H1 (cell line): Measurements from ENCODE around the gene DMBT1. TPM values are rescaled to one million over a fixed set of nuclear protein-coding genes. Genes with fewer than 3 reads are reported as not detected.

Experiments
- CTCF ChIA-PET: fragments of 300-600 bp; sonication (Branson Sonifier 250); formaldehyde crosslinking; loops from one replicate; lab custom pipeline; 2021; ENCODE audit not compliant: partially characterized antibody; lab: Charles Lee
- POLR2A ChIA-PET: fragments of 300-600 bp; sonication (Branson Sonifier 250); formaldehyde crosslinking; loops from one replicate; lab custom pipeline; 2021; ENCODE audit warnings: inconsistent platforms; ENCODE audit not compliant: partially characterized antibody; lab: Charles Lee
- DNase-seq, 2 experiments: peaks; one replicate each; pipeline versions ENCODE4 v3.0.0 to v3.0.0-alpha.2; 2010 to 2022; ENCODE audit warnings: low spot score in 2 of 2, low read depth in 1 of 2, mixed read lengths in 1 of 2
- FAIRE-seq: peaks from 2 replicates; lab custom pipeline; 2011; peaks lifted over from hg19 to GRCh38; lab: Jason Lieb, UNC
- H2AFZ ChIP-seq: 2 replicates; pipeline ENCODE4 v1.8.1; 2012; ENCODE audit warnings: low read length, inconsistent platforms
- H2AK5ac ChIP-seq: 2 replicates; pipeline ENCODE4 v1.6.1; 2013; ENCODE audit warnings: low read depth, low read length
- H2BK120ac ChIP-seq: replicated peaks from 2 replicates; pipeline ENCODE3; 2013; ENCODE audit warnings: low read depth, low read length, inconsistent platforms
- H2BK12ac ChIP-seq: 2 replicates; pipeline ENCODE4 v1.6.1; 2013; ENCODE audit warnings: low read depth, low read length
- H2BK15ac ChIP-seq: 2 replicates; pipeline ENCODE4 v1.6.1; 2013; ENCODE audit warnings: low read length
- H2BK20ac ChIP-seq: 2 replicates; pipeline ENCODE4 v1.6.1; 2013; ENCODE audit warnings: low read length
- H2BK5ac ChIP-seq: 2 replicates; pipeline ENCODE4 v1.6.1; 2013; ENCODE audit warnings: low read depth, low read length
- H3K14ac ChIP-seq: 2 replicates; pipeline ENCODE4 v1.6.1; 2013; ENCODE audit warnings: inconsistent platforms; ENCODE audit not compliant: insufficient read length
- H3K18ac ChIP-seq: 2 replicates; pipeline ENCODE4 v1.6.1; 2013; ENCODE audit warnings: low read length; ENCODE audit errors: extremely low read depth
- H3K23ac ChIP-seq: 2 replicates; pipeline ENCODE4 v1.6.1; 2013; ENCODE audit warnings: inconsistent platforms; ENCODE audit not compliant: insufficient read length
- H3K23me2 ChIP-seq: 2 replicates; pipeline ENCODE4 v1.6.1; 2013; ENCODE audit warnings: low read depth, low read length
- H3K27ac ChIP-seq: 2 replicates; pipeline ENCODE4 v1.6.1; 2011; ENCODE audit warnings: low read depth, low read length, inconsistent platforms
- H3K27me3 ChIP-seq, 4 experiments: replicated peaks in 1 of 4; 1 replicate in 1 of 4; 2 replicates in 3 of 4; pipeline versions ENCODE4 v1.6.1 to v1.8.1; 2011 to 2013; ENCODE audit warnings: low read length in 3 of 4, mild to moderate bottlenecking in 3 of 4, inconsistent platforms in 2 of 4, mixed read lengths in 2 of 4, moderate library complexity in 1 of 4; ENCODE audit not compliant: control insufficient read depth in 3 of 4, insufficient read depth in 3 of 4; ENCODE audit errors: extremely low read depth in 1 of 4
- H3K36me3 ChIP-seq, 4 experiments: 2 replicates each; pipeline versions ENCODE4 v1.6.1 to v1.8.1; 2011 to 2013; ENCODE audit warnings: mild to moderate bottlenecking in 4 of 4, low read length in 3 of 4, moderate library complexity in 2 of 4, control low read depth in 1 of 4, inconsistent platforms in 1 of 4; ENCODE audit not compliant: insufficient read depth in 4 of 4, control insufficient read depth in 2 of 4
- H3K4ac ChIP-seq: replicated peaks from 2 replicates; pipeline ENCODE3; 2013; ENCODE audit warnings: low read length, low read depth, mixed read lengths, inconsistent platforms; ENCODE audit not compliant: insufficient read length
- H3K4me1 ChIP-seq, 4 experiments: replicated peaks in 1 of 4; 1 replicate in 1 of 4; 2 replicates in 3 of 4; pipeline versions ENCODE4 v1.6.1 to v1.8.1; 2011 to 2013; ENCODE audit warnings: low read length in 3 of 4, inconsistent platforms in 2 of 4, mixed read lengths in 1 of 4; ENCODE audit not compliant: insufficient read depth in 4 of 4, control insufficient read depth in 3 of 4
- H3K4me2 ChIP-seq, 2 experiments: 2 replicates each; pipeline versions ENCODE4 v1.6.1 to v1.8.1; 2011 to 2013; ENCODE audit warnings: low read depth in 2 of 2, low read length in 2 of 2, control low read depth in 1 of 2, inconsistent platforms in 1 of 2, mild to moderate bottlenecking in 1 of 2; ENCODE audit not compliant: insufficient read depth in 1 of 2
- H3K4me3 ChIP-seq, 4 experiments: fragments of 200-600, 300-600 bp in 1 of 4; sonication (generic), shearing (Covaris generic), sonication (Bioruptor Twin) in 1 of 4; 2 replicates each; pipeline versions ENCODE4 v1.5.1 to v1.8.1; 2011 to 2016; ENCODE audit warnings: low read length in 4 of 4, low read depth in 3 of 4, control low read depth in 2 of 4, inconsistent platforms in 2 of 4, mild to moderate bottlenecking in 2 of 4, mixed read lengths in 1 of 4, moderate library complexity in 1 of 4; ENCODE audit not compliant: insufficient read depth in 2 of 4; ENCODE audit errors: extremely low read depth in 1 of 4
- H3K56ac ChIP-seq: replicated peaks from 2 replicates; pipeline ENCODE3; 2013; ENCODE audit warnings: low read depth, mild to moderate bottlenecking, mixed read lengths, low read length, inconsistent platforms; ENCODE audit not compliant: insufficient read length
- H3K79me1 ChIP-seq: 2 replicates; pipeline ENCODE4 v1.6.1; 2013; ENCODE audit warnings: low read depth, low read length, control low read depth
- H3K79me2 ChIP-seq, 2 experiments: 2 replicates each; pipeline versions ENCODE4 v1.6.1 to v1.8.1; 2012 to 2013; ENCODE audit warnings: low read length in 2 of 2, mild to moderate bottlenecking in 2 of 2, inconsistent platforms in 1 of 2; ENCODE audit not compliant: insufficient read depth in 2 of 2, control insufficient read depth in 1 of 2
- H3K9ac ChIP-seq, 4 experiments: replicated peaks in 1 of 4; 1 replicate in 1 of 4; 2 replicates in 3 of 4; pipeline versions ENCODE4 v1.6.1 to v1.8.1; 2011 to 2013; ENCODE audit warnings: low read depth in 3 of 4, low read length in 3 of 4, control low read depth in 2 of 4, mild to moderate bottlenecking in 2 of 4, moderate library complexity in 2 of 4, inconsistent platforms in 1 of 4; ENCODE audit errors: extremely low read depth in 1 of 4
- H3K9me3 ChIP-seq, 2 experiments: 2 replicates each; pipeline versions ENCODE4 v1.6.1 to v1.8.1; 2012 to 2013; ENCODE audit warnings: mild to moderate bottlenecking in 2 of 2, moderate library complexity in 2 of 2, control low read depth in 1 of 2, inconsistent platforms in 1 of 2, low read depth in 1 of 2, low read length in 1 of 2, mixed read lengths in 1 of 2; ENCODE audit not compliant: insufficient read depth in 2 of 2
- H4K20me1 ChIP-seq, 2 experiments: replicated peaks in 1 of 2; 2 replicates each; pipeline versions ENCODE3 to v1.8.1; 2011 to 2013; ENCODE audit warnings: inconsistent platforms in 2 of 2, low read length in 2 of 2, mild to moderate bottlenecking in 1 of 2; ENCODE audit not compliant: insufficient read depth in 2 of 2, control insufficient read depth in 1 of 2
- H4K5ac ChIP-seq: 2 replicates; pipeline ENCODE4 v1.6.1; 2013; ENCODE audit warnings: low read length, low read depth, mixed read lengths, inconsistent platforms; ENCODE audit not compliant: insufficient read length
- H4K8ac ChIP-seq: 2 replicates; pipeline ENCODE4 v1.8.0; 2013; ENCODE audit warnings: mild to moderate bottlenecking, moderate library complexity, low read length, inconsistent platforms; ENCODE audit not compliant: insufficient read depth; ENCODE audit errors: extremely low read depth
- H4K91ac ChIP-seq: replicated peaks from 2 replicates; pipeline ENCODE3; 2013; ENCODE audit warnings: low read length, mixed read lengths, inconsistent platforms; ENCODE audit not compliant: insufficient read length
- BRCA1 ChIP-seq: IDR thresholded peaks from 2 replicates; pipeline ENCODE4 v1.6.1; 2012; ENCODE audit warnings: low read depth, low read length, improper control_type of control experiment
- CTBP2 ChIP-seq: IDR thresholded peaks from 2 replicates; pipeline ENCODE4 v1.7.0; 2011; ENCODE audit warnings: borderline replicate concordance, mild to moderate bottlenecking, moderate library complexity, mixed read lengths, low read length; ENCODE audit not compliant: insufficient read depth, insufficient read length
- NRF1 ChIP-seq: IDR thresholded peaks from 2 replicates; pipeline ENCODE4 v1.6.1; 2011; ENCODE audit warnings: mild to moderate bottlenecking, low read depth, low read length, improper control_type of control experiment
- RNF2 ChIP-seq: fragments of 200-900, 300-1000 bp; sonication (generic); IDR thresholded peaks from 2 replicates; pipeline ENCODE4 v1.7.1; 2016; ENCODE audit warnings: borderline replicate concordance, low read depth, mild to moderate bottlenecking, antibody characterized with exemption, low read length; ENCODE audit not compliant: poor library complexity, severe bottlenecking; ENCODE audit errors: missing control alignments
- SP1 ChIP-seq: IDR thresholded peaks from 2 replicates; pipeline ENCODE4 v1.6.1; 2011; ENCODE audit warnings: low read depth, low read length
- WGBS, 2 experiments: shearing (Covaris generic) in 1 of 2; methylation state at CpG; one replicate each; pipeline versions ENCODE4 v1.1.6 to v1.1.7; 2013 to 2015; ENCODE audit warnings: low lambda C conversion rate in 2 of 2, mixed read lengths in 2 of 2, inconsistent platforms in 1 of 2, low coverage in 1 of 2, missing lambda C conversion rate in 1 of 2; ENCODE audit not compliant: insufficient replicate concordance in 2 of 2, insufficient coverage in 1 of 2, insufficient read length in 1 of 2; ENCODE audit errors: extremely low coverage in 1 of 2, missing lambda C conversion rate in 1 of 2; 5-methylcytosine and 5-hydroxymethylcytosine counted together
- polyA plus RNA-seq, 7 experiments: library from polyadenylated mRNA; depleted of rRNA in 3 of 7; stranded (reverse) in 5 of 7; unstranded in 2 of 7; fragments of >200 nt in 5 of 7; fragments of 200-250 nt in 2 of 7; gene quantifications; 1 replicate in 5 of 7; 2 replicates in 1 of 7; 4 replicates in 1 of 7; pipeline versions ENCODE4 v1.2.1 to v1.2.3, GENCODE V29; 2011 to 2013; ENCODE audit warnings: missing spikeins in 2 of 7, mixed read lengths in 2 of 7
- total RNA-seq: library from RNA; stranded (reverse); fragmentation: NEBNext Ultra II Directional; extraction: Animal tissue kit (Norgen Biotek cat#: 25700); gene quantifications from 2 replicates; pipeline ENCODE4 v1.2.1, GENCODE V29; 2021

Gene DMBT1
- total and polyA plus RNA-seq, 2 of the 8 experiments (the other 6 are each of a cell fraction or from before 2014, with no cell fraction given), result 0.03 TPM; not detected in 1

DNA sequence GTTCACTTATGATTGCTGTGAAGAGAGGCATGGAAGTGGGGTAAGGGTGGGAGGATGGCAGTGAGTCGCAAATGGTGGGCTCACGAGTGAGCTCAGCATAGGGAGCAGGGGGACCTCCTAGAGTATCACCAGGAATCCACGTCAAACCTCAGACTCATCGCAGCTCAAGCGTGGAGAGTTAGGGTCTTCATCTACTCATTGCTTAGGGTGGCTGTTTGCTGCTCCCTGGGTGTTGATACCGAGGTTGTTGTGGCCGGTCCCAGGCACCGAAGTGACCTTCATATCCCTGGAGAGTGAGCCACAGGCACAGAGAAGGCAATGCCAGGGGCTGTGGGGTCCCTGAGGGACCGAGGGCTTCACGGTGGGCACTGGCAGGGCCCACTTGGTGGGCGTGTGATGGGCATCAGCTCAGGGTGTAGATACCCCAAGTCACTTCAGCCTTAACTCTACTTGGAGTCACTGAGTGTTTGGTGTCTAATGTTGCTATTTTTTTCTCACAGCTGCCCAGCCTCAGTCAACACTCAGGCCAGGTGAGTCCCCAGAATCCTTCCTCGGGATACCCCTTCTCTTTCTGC lies 16.8 kb downstream of the DMBT1 start:
- DNase-seq (no peak), FAIRE-seq (no peak)
- Histone ChIP-seq H3K4me3 (no peak overlapping the region), H2AK5ac (no peak overlapping the region), H2BK15ac (no peak overlapping the region), H3K79me2 (no peaks in the 10 kb centered on the region), H3K27ac (no peak overlapping the region), H3K23me2 (no peaks in the 10 kb centered on the region), H3K9ac (no peak overlapping the region), H3K18ac (no peak overlapping the region), H3K79me1 (no peaks in the 10 kb centered on the region), H2BK5ac (no peak overlapping the region), H3K14ac (no peak overlapping the region), H4K91ac (no peak overlapping the region), H4K20me1 (no peaks in the 10 kb centered on the region), H2BK12ac (no peak overlapping the region), H4K5ac (no peak overlapping the region), H3K36me3 (no peaks in the 10 kb centered on the region), H4K8ac (no peak overlapping the region), H3K9me3 (peaks cover 12 to 13% of the 10 kb centered on the region in 2 experiments; a peak in 3 of 4 replicates), H3K27me3 (no peaks in the 10 kb centered on the region; a peak in 1 of 7 replicates), H3K4me2 (no peak overlapping the region), H3K4me1 (no peaks in the 10 kb centered on the region), H2BK20ac (no peak overlapping the region), H3K56ac (no peak overlapping the region), H3K23ac (no peak overlapping the region), H3K4ac (peak overlapping the region; percentile 38), H2AFZ (no peak overlapping the region), H2BK120ac (no peak overlapping the region)
- ChIA-PET CTCF (interaction anchor here (0.9 to 5.9 kb wide), 3 partner anchors 10 to 127 kb away, joined by 3 to 43 read pairs (median 5); no protein-coding TSS in a partner anchor), POLR2A (no interaction called here)
- 88% methylated on average over 12 of the region's 12 CpGs; no CpG with 5 or more reads in 1 of the 2 experiments for WGBS, 2 experiments
- TF ChIP-seq SP1 (no peak), CTBP2 (no peak), BRCA1 (no peak), RNF2 (no peak), NRF1 (no peak)
